Measurements from ENCODE around the gene ZNF613.

- no peak for TF ChIP-seq ZC3H10 (CRISPR knock-in tag; IDR thresholded peaks at IDR 0.05)
- TF ChIP-seq ZFP3 (CRISPR knock-in tag; IDR thresholded peaks at IDR 0.05), result no peak
- TF ChIP-seq PATZ1 (CRISPR knock-in tag; IDR thresholded peaks at IDR 0.05; ENCODE audit: borderline replicate concordance), result no peak
- no peak for TF ChIP-seq GLIS3 (CRISPR knock-in tag; IDR thresholded peaks at IDR 0.05)
- TF ChIP-seq CREB5 (CRISPR knock-in tag; IDR thresholded peaks at IDR 0.05; ENCODE audit: low read depth), result no peak
- TF ChIP-seq, protein P1, sequence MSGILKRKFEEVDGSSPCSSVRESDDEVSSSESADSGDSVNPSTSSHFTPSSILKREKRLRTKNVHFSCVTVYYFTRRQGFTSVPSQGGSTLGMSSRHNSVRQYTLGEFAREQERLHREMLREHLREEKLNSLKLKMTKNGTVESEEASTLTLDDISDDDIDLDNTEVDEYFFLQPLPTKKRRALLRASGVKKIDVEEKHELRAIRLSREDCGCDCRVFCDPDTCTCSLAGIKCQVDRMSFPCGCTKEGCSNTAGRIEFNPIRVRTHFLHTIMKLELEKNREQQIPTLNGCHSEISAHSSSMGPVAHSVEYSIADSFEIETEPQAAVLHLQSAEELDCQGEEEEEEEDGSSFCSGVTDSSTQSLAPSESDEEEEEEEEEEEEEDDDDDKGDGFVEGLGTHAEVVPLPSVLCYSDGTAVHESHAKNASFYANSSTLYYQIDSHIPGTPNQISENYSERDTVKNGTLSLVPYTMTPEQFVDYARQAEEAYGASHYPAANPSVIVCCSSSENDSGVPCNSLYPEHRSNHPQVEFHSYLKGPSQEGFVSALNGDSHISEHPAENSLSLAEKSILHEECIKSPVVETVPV (CRISPR knock-in tag; IDR thresholded peaks at IDR 0.05), result no peak
- no peak for TF ChIP-seq ZFP30 (CRISPR knock-in tag; IDR thresholded peaks at IDR 0.05)
- TF ChIP-seq ARNTL (CRISPR knock-in tag; IDR thresholded peaks at IDR 0.05; ENCODE audit: borderline replicate concordance, low read depth), result no peak
- TF ChIP-seq ZNF565 (CRISPR knock-in tag; conservative IDR thresholded peaks at IDR 0.05; ENCODE audit: low read depth), result no peak
- TF ChIP-seq OSR1 (CRISPR knock-in tag; IDR thresholded peaks at IDR 0.05), result no peak
- no peak for TF ChIP-seq PPARA (CRISPR knock-in tag; IDR thresholded peaks at IDR 0.05; ENCODE audit: borderline replicate concordance)
- no peak for TF ChIP-seq TOX (CRISPR knock-in tag; IDR thresholded peaks at IDR 0.05; ENCODE audit: borderline replicate concordance)
- no peak for TF ChIP-seq ZNF70 (CRISPR knock-in tag; IDR thresholded peaks at IDR 0.05)
Observed at GRCh38 chr19:51887522-51888498, 39.5 kb upstream of the ZNF613 start, which contains the start of gene ZNF577.
